GM12801 (cell line): ENCODE results near the gene CAP2.

ENCODE experiments used
- TF ChIP-seq, protein P1 (sequence below): IDR thresholded peaks from one replicate; pipeline ENCODE4 v1.5.1; 2011; ENCODE audit warnings: control low read depth; ENCODE audit not compliant: insufficient read length; ENCODE audit errors: extremely low read depth

CAP2 gene

GRCh38 chr6:17457956-17458355 lies 64.6 kb downstream of the CAP2 start:
- TF ChIP-seq, protein P1, sequence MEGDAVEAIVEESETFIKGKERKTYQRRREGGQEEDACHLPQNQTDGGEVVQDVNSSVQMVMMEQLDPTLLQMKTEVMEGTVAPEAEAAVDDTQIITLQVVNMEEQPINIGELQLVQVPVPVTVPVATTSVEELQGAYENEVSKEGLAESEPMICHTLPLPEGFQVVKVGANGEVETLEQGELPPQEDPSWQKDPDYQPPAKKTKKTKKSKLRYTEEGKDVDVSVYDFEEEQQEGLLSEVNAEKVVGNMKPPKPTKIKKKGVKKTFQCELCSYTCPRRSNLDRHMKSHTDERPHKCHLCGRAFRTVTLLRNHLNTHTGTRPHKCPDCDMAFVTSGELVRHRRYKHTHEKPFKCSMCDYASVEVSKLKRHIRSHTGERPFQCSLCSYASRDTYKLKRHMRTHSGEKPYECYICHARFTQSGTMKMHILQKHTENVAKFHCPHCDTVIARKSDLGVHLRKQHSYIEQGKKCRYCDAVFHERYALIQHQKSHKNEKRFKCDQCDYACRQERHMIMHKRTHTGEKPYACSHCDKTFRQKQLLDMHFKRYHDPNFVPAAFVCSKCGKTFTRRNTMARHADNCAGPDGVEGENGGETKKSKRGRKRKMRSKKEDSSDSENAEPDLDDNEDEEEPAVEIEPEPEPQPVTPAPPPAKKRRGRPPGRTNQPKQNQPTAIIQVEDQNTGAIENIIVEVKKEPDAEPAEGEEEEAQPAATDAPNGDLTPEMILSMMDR: no peak

DNA sequence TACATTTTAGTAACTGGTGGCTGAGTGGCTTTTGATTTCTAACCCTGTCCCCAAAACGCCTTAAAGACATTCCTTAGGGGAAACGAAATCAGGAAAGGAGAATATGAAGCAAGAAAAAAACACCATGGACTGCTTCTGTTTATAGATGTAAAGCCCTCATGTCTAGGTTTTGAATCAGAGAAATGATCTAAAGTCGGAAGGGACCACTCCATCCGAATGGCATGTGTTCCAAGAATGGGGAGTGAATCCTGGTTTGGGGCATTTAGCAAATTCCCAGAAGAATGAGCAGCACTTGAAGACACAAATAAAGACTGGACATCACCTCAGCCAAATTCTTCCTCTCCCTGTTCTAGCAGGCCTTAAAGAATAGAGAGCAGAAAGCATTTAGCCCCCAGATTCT lies 65.6 kb downstream of the CAP2 start:
- TF ChIP-seq, protein P1: no peak

DNA sequence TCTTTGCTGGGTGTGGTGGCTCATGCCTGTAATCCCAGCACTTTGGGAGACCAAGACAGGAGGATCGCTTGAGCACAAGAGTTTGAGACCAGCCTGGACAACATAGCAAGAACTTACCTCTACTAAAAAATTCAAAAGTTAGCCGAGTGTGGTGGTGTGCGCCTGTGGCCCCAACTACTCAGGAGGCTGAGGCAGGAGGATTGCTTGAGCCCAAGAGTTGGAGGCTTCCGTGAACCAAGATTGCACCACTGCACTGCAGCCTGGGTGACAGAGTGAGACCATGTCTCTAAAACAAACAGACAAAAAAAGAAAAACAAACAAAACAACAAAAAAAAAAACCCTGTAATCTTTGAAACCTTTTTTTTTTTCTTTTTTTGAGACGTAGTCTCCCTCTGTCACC lies 67.5 kb downstream of the CAP2 start:
- TF ChIP-seq, protein P1: no peak

DNA sequence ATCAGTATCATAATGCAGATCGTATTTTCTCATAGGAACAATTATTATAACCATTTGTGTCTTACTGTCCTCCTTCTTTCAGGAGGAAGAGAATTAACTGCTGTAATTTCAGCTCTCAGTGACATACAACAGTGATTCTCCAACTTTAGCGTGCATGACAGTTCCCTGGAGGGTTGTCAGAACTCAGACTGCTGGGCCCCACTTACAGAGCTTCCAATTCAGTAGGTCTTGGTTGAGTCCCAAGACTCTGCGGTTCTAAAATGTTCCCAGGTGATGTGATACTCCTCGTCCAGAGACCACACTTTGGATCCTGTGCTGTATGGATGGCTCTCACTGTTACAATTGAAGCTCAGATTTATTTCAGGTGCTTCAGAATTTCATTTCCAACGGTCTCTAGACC lies 72.8 kb downstream of the CAP2 start:
- TF ChIP-seq, protein P1: no peak

- TF ChIP-seq, protein P1: no peak
These were observed 73.3 kb downstream of the CAP2 start for GRCh38 chr6:17466707-17467106.

DNA sequence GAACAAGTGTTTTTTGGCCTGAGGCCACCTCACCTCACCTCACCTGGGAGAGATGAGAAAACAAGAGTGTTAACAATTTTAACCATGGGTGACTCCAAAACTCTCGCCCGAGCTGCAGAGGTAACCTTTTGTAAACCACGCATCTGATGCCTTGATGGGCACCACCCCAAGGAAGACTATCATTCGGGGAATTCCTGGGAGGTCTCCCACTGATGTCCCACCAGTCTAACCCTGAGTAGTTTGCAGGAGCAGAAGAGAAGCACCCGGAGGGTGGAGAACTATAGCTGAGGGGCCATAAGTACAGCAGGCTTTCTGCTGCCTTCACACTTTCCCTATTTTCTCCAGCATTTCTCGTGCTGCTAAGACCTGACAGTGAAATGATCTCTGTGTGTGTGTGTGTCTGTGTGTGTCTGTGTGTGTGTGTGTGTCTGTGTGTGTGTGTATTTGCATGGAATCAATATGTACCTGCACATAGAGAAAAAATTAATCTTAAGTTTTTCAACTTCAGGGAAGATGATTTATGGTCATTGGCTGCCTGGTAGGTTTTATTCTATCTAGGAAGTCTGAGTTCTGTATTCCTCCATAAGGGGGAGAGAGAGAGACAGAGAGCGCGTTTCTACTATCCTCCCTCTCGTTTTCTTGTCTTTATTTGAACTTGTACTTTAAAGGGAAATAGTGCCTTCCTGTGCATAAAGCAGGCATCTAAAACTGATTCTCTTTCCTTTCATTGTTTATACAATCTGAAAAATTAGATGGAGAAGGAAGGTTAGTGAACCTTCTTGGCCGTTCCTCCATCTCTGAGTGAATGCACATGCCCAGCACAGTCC lies 75.8 kb downstream of the CAP2 start:
- TF ChIP-seq, protein P1: no peak

DNA sequence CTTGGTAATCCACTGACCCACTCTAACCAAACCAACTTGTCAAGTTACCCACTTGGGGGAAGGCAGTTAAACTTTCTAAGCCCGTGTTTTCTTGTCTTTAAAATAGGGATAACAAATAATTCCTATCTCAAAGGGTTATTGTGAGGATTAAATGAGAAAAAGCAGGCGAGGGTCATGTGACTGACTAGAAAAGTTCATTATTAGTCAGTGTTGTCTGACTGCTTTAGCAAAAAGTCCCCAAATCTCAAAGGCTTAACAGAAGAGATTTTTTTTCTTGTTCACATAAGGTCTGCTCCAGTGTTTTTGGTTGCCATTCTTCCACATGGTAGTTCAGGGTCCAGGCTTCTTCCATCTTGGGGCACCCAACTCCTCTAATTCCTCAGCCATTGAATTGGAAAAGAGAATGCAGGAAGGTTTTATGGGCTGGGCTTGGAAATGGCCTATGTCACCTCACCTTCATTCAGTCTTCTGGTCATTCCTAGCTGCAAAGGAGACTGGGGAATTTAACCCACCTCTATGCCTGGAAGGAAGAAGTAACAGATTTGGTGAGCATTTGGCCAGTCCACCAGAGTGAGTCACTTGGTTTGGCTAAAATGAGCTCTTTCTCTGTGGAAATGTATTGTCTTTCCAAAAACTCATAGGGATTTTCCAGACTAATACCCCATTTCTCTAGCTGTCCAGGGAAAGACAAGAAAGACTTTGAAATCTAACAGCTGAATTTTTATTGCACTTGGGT lies 77.0 kb downstream of the CAP2 start:
- TF ChIP-seq, protein P1: no peak
